DMS53 treated with DMSO at 0.1 percent for 48 hours (cell line): ENCODE results near the gene CHCHD6.

Experiments
- DNase-seq: peaks from one replicate; lab custom pipeline; 2025; ENCODE audit not compliant: unreplicated experiment; lab: John Stamatoyannopoulos, UW

Gene CHCHD6

DNA sequence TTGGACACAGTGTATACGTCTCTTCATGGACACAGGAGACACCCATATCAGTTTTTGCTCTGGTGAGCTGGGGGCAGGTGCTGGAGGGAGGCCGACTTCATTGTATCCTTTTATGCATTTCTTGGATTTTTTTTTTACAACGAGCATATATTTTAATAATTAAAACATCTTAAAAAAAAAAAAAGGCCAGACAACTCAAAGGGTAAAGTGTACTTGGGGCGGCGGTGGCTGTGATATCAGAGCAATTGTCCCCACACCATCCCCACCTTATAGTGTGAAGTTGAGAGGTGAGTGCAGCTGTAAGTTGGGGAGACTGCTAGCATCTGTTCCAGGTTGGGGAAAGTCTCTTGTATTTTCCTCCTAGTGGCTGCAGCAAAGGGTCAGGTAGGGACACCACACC is 266.9 kb downstream of the CHCHD6 start:
- DNase-seq, result no peak

DNA sequence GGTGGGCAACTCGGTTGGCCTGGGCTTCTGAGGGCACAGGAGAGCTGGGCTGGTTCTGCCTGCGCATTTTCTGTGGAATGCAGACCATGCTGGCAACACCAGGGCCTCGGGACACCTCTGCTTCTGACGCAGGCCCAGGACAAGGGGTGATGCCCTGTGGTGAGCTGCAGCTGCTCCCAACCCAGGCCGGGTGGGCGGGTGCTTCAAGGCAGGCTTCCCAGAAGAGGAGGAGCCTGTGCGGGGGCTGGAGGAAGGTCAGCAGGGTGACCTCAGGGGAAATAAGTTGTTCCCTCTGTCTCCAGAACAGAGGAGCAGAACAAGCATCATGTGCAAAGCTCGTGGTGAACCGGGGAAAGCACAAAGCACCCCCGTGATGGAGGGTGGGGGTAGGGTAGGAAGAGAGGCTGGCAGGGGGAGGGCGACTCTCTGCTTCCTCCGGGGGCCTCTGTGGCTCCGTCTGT is 267.9 kb downstream of the CHCHD6 start:
- no peak for DNase-seq

DNA sequence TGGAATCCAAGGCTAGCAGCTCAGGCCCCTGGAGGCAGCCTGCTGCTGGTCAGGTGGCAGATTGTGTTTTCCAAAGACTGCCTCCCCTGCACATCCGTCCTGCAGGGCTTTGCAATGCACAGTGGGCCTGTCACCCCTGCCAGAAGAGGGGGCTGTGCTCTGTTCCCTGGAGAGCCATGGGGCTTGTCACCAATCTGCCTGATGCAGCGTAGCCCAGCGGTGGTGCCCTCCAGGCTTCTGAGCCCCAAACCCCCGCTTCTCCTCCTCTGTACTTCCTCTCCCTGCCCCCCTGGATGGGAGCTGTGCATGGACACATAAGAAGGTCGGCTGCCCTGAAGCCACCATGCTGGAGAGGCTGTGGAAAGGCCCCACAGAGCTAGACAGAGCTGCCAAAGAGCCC is 268.8 kb downstream of the CHCHD6 start:
- no peak for DNase-seq

DNA sequence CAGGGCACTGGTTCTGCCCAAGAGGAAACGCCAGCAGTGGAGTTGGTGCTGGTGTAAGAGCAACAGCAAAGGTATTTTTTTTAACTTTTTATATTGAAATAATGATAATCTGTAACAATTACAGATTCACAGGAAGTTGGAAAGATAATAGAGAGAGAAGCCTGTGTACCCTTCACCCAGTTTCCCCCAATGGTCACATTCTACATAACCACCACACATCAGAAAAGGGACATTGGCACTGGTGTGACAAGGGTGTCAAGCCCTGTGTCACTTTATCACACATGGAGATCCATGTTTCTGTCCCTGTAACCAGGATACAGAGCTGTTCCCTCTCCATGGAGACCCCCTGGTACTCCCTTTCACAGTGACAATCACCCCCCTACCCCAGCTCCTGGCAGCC is 269.8 kb downstream of the CHCHD6 start:
- DNase-seq, result no peak

DNA sequence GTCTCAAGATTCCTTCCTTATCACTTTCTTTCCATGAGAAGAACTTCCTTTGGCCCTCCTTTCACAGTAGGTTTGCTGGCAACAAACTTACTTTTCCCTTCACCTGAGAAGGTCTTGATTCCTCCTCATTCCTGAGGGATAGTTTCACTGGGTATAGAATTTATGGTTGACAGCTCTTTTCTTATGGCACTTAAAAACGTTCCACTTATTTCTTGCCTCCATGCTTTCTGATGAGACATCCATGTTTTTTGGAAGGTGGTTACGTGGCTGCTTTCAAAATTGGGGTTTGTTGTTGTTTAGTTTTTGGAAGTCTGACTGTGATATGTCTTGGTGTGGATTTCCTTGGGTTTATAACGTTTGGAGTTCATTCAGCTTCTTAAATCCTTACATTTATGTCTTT is 270.7 kb downstream of the CHCHD6 start:
- no peak for DNase-seq

DNA sequence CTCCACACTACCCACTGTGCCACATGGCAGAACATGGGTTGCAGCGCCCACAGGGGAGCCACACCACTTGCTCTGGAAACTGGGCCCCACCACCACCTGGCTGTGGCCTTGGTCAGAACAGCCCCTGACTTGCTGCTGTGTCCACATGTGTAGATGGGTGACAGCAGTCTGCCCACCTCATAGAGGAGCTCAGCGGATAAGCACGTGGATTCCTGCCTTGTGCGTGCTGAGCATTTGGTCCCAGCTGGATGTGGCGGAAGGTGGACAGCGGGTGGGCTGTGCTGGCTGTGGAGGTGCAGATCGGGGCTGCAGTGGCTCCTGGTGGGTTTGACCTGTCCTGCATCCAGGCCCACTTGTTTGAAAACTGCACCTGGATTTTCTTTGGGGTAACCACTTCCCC is 272.9 kb downstream of the CHCHD6 start:
- DNase-seq, result no peak

DNA sequence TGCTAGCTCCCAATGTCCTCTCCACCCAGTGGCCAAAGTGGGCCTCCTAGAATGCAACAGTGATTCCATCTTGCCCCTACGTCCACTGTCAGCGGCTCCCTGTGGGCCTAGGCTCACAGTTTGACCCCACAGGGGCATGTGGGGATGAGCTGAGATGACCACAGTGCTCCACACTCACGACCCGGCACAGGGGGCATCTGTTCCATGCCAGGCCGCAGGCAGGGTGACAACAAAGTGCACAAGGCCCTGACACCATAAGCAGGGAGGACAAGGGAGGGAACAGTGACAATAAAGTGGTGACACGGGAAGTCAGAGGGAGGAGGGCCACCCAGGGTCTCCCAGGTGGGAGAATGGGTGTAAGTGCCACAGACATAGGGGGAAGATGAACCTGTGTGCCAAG is 273.8 kb downstream of the CHCHD6 start:
- DNase-seq, result no peak

DNA sequence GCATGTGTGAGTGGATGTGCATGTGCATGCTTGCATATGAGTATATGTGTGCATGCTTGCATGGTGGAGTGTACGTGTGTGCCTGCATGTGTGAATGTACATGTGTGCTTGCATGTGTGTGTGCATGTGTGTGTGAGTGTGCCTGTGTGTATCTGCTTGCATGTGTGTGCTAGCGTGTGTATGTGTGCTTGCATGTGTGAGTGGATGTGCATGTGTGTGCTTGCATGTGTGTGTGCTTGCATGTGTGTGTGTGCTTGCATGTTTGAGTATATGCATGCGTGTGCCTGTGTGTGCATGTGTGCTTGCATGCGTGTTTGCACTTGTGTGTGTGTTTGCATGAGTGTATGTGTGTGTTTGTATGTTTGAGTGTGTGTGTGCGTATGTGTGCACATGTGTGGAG is 274.3 kb downstream of the CHCHD6 start:
- DNase-seq, result no peak

DNA sequence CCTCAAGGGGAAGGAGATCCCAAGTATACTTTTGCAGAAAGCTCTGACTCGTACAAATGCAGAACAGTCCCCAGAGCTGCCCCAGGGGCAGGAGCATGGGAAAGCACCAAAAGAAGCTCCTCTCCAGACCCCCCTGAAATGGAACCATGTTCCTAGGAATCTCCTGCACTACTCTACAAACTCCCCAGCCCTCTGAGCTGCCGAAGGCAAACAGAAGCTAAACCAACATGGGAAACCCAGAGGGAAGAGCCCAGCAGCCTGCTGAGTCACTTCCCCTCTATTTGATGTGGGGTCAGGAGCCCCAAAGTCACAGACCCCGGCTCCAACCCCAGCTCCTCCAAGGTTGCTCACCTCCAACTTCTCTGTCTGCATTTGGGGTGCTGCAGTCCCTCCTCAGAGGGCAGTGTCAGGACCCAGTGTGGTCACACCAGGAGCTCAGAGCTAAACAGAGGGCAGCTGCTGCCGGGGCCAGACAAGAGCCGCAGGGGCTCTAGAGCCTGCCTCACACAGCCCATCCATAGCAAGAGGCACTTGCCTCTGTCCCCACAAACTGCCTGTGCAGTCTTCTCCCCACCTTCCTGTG is 275.1 kb downstream of the CHCHD6 start:
- no peak for DNase-seq

DNA sequence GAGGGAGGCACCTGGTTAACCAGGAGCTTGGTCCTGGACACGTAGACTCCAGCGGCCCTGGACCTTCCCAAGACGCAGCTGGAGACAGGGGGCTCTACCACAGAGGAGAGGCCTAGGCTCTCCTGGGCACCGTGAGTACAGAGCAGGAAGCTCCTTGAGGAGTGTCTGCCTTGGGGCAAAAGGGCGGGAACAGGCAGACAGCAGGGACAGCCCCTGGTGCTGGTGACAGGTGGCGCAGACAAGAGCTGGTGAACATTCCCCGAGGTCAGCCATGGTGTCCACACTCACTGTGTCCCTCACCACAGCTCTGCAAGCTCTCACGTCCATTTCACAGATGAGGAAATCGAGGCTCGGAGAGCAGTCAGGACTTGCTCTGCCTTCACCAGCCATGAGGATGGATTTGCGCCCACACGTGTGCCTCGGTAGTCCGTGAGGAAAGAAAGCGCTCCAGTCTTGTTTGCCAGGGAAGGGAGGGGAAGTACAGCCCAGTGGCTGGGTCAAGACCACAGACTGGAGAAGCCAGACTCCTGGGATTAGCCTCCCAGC is 276.3 kb downstream of the CHCHD6 start:
- DNase-seq, result no peak

DNA sequence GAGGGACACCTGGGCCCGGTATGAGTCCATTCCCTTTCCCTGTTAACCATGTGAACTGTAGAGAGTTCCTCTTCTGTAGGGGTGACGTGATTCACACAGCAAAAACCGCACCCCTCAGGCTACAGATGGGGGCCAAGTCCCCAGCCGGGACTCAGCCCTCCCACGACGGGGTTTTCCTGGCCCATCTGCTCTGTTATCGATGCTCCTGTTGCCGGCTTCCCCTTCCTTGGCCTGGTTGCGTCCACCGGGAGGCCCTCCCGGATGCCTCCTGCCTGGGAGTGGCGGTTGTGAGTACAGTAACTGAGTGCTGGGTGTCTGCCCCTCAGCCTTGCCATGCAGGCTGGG is 278.1 kb downstream of the CHCHD6 start:
- no peak for DNase-seq

DNA sequence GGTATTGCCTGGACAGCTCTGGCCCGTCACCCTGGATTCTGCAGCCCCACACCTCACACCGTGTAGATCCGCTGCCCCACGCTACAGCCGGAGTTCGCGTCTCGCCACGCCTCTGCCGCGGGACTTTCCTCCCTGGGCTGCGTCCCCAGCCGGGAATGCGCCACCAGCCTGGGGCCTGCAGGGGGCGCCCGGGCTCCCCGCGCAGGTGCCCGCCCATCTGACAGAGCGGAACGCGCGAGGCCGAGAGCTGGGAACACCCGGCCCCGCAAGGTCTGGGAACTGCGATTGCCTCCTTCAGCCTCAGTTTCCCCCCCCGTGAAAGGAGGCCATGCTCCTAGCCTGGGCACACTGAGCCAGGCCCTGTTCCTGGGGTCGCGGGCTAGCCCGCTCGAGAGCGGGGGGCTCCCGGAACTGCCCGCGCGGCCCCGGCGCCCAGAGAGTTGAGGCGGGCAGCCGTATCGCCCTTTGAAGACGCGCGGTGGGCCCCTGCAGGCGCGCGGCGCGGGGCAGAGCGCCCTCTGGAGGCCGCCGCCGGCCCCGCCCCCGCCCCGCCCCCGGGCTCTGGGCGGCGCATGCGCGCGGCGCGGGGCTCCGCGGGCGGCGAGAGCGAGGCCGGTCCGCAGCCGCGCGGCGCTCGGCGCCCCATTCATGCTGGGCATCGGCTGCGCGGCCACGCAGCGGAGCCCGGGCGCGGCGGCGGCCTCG is 278.6 kb downstream of the CHCHD6 start, which contains the start of gene PLXNA1:
PLXNA1 (plus strand) TSS at position 645 of the 705 bp plus-strand sequence. CDS start 5,479 bp downstream, outside the sequence.
- peak; percentile 42 for DNase-seq

DNA sequence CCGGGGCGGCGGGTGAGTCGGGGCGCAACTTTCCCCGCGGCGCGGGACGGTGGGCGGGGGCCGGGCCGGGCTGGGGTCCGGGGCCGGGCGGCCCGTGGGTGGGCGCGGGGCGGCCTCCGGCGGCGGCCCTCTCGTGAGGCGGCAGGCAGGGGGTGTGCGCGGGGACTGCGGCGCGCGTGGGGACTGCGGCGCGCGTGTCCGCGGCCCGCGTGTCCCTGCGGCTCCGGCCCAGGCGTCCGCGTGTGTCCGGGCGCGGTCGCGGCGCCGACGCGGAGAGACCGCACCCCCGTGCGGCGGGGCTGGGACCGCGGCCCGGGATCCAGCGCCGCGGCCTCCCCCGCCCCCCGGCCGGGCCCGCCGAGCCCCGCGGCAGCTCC is 279.2 kb downstream of the CHCHD6 start:
- no peak for DNase-seq

DNA sequence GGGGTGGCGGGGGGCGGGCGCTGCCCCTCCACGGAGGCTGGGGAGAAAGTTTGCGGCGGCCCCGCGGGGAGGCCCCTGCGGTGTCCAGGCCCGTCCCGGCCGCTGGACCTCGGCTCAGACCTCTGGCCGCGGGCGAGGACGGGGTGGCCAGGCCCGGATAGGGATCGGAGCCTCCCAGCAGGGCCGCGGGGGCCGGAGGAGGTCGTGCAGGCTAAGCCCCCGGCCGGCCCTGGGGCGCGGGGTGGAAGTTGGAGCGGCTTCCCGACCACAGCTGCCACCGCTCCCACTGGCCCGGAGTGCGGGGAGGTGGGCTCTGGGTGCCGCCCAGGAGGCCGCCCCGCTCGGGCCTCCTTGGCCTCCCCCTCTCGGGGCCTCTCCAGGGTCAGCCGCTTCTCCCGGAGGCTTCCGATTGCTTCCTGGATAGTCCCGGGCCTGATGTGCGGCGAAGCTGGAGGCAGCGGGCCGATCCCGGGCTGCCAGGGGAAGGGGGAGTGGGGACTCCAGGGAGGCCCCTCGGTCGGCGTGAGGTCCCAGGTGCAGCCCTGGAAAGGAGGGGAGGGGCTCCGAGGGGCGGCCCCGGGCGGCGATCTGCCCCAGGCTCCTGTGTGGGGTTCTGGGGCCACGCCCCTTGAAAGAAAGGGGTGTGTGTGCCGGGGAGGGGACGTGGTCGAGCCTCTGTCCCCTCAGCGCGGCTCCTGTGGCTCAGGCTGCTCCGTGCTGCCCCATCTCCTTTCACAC is 279.8 kb downstream of the CHCHD6 start:
- no peak for DNase-seq

DNA sequence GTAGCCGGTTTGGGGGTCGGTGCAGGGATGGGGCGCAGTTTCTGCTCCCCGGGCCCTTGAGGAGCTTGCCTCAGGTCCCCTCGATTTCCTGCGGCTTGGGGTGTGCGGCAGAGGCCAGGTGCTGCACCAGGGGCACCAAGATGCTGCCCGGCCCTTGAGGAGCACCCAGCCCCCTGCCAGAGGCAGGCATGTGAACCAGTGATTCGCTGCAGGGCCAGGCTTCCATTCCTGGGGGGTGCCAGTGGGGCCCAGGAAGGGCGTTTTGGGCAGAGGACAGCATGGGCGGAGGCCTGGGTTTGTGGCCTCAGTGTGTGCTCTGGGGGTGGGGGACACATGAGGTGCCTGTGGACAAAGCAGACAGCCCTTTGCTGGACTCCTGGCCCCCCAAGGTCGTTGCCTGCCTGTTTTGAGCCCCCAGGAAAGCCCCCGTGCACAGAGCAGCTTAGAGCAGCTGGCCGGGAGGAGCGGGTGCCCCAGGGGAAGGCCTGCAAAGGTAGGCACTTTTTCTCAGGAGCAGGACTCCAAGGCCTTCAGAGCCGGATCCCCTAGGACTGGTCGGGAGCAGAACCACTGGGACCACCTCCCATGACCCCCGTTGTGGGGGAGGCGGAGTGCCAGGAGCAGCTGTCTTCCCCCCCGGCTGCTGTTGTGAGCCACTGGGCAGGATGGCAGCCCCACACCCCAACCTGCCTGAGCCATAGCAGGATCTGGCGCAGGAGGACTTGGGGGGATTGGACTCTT is 280.5 kb downstream of the CHCHD6 start:
- DNase-seq, result no peak

DNA sequence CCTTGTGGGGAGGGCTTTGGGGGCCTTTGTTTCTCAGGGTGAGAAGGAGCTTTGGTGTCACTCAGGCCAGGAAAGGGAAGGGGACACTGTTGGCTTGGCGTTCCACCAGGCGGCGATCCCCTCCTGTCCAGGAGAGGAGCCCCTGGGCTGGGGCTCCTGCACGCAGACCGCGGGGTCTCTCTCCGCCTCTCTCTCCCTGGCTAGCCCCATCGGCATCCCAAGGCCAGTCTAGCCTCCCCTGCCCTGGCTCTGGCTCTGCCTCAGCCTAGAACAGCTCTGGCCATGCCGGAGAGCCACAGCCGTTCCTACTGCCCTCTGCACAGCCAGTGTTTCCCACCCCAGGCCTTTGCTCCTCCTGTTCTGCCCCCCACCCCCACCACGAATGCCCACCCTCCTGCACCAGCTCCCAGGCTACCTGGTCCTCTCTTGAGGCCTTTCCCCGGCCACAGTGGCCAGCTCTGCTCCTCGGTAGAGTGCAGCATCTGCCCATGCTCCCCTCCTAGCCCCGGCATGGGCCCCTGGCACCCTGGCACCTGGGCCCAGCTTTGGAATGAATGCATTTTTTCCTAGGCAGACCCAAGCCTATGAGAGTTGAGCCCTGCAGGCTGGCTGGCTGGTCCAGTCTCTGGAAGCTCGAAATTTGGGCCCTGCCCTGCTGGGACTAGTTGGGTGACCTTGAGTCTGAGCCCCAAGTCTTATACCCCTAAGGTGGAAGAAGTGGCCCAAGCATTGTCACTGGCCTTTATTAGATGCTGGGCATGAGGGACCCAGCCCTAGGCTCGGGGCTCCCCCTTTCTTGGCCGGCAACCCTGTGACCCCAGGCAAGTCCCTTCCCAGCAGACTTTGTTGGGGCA is 281.3 kb downstream of the CHCHD6 start:
- no peak for DNase-seq

DNA sequence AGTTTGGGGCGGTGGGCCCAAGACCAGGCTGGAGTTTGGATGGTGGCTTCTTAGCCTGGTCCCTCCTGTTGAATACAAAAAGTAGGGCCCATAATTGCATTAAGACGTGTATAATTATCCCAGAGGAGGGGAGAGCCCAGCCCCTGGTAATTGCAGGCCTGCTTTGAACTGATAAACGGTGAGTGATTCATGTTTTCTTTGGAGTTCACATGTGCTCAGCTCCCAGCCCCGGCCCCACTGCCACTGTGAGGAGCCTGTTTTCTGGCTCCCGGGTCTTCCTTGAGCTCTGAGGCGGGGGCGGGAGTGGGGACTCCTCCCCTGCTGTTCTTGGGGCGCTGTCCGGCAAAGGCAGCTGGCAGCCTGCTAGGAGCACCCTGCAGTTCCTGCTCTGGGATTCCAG is 282.0 kb downstream of the CHCHD6 start:
- DNase-seq, result no peak

DNA sequence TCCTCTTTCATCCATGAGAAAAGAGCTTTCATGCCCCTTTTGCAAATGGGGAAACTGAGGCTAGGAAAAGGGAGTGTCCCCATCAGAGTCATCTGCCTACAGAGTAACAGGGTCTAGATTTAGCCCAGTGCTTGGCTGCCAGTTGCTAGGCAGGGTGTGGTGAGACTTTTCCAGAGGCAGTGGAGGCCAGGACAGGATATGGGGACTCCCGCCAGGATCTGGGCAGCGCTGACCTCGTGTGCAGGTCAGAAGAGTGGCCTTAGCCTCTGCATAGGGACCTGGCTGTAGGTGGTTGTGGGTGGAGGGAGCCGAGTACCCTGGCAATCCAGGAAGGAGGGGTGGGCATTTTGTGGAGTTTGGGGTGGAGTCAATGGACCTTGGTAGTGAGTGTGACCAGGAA is 283.1 kb downstream of the CHCHD6 start:
- DNase-seq, result no peak

DNA sequence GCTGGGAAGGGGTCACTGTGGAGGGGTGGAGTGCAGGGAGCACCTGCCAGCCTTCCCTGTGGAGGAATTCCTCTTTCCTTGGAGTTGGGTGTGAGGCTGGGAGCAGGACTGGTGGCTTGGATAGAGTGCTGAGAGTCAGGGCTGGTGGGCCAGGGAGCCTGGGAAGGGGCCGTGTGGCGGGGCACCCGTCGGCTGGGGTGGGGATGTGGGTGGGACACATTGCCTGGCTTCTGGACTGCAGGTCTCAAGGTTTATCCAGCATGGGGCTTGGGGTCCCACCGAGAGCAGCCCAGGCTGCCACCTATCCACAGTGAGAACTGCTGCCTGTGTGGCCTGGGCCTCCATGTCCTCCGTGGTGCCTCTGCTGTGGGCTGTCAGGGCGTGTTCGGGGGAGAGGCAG is 283.6 kb downstream of the CHCHD6 start:
- DNase-seq, result no peak

DNA sequence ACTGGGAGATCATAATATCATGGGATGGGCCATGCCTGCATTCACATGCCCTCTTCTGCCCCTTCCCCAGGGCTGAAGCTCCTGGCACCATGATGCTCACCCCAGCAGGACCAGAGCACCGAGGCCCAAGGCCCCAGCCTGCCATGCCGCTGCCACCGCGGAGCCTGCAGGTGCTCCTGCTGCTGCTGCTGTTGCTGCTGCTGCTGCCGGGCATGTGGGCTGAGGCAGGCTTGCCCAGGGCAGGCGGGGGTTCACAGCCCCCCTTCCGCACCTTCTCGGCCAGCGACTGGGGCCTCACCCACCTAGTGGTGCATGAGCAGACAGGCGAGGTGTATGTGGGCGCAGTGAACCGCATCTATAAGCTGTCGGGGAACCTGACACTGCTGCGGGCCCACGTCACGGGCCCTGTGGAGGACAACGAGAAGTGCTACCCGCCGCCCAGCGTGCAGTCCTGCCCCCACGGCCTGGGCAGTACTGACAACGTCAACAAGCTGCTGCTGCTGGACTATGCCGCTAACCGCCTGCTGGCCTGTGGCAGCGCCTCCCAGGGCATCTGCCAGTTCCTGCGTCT is 284.5 kb downstream of the CHCHD6 start:
- no peak for DNase-seq
